Mesendoderm (in vitro differentiated cells): ENCODE measurements around the gene GDPD4.

ENCODE experiments used
- DNase-seq: peaks from one replicate; pipeline ENCODE4 v3.0.0; 2013
- H2AK5ac ChIP-seq: 2 replicates; pipeline ENCODE4 v1.6.1; 2013; ENCODE audit warnings: low read length, inconsistent platforms
- H2BK120ac ChIP-seq: 2 replicates; pipeline ENCODE4 v1.6.1; 2013; ENCODE audit warnings: low read depth, mild to moderate bottlenecking, low read length, moderate library complexity, mixed read lengths
- H2BK15ac ChIP-seq: replicated peaks from 2 replicates; pipeline ENCODE4 v1.6.1; 2013; ENCODE audit warnings: low read depth, mild to moderate bottlenecking, moderate library complexity
- H2BK5ac ChIP-seq: 2 replicates; pipeline ENCODE4 v1.6.1; 2013; ENCODE audit warnings: low read length, inconsistent platforms
- H3K18ac ChIP-seq: 2 replicates; pipeline ENCODE4 v1.6.1; 2013; ENCODE audit warnings: mild to moderate bottlenecking, low read length, mixed read lengths
- H3K23ac ChIP-seq: one replicate; pipeline ENCODE4 v1.6.1; 2013; ENCODE audit warnings: low read length
- H3K27ac ChIP-seq: 2 replicates; pipeline ENCODE4 v1.5.1; 2013; ENCODE audit warnings: low read depth, mild to moderate bottlenecking, inconsistent platforms, low read length, moderate library complexity
- H3K27me3 ChIP-seq: 2 replicates; pipeline ENCODE4 v1.6.1; 2013; ENCODE audit warnings: low read length, control low read depth, mild to moderate bottlenecking, inconsistent platforms; ENCODE audit not compliant: insufficient read depth, poor library complexity
- H3K36me3 ChIP-seq: 2 replicates; pipeline ENCODE4 v1.6.1; 2013; ENCODE audit warnings: low read length, inconsistent platforms; ENCODE audit not compliant: control insufficient read depth, insufficient read depth
- H3K4ac ChIP-seq: one replicate; pipeline ENCODE4 v1.6.1; 2013; ENCODE audit warnings: low read depth, mild to moderate bottlenecking, low read length, moderate library complexity
- H3K4me1 ChIP-seq: 2 replicates; pipeline ENCODE4 v1.6.1; 2013; ENCODE audit warnings: low read depth, low read length, inconsistent platforms; ENCODE audit not compliant: control insufficient read depth
- H3K4me2 ChIP-seq: 2 replicates; pipeline ENCODE4 v1.6.1; 2013; ENCODE audit warnings: low read length
- H3K4me3 ChIP-seq: 2 replicates; pipeline ENCODE4 v1.5.1; 2013; ENCODE audit warnings: mild to moderate bottlenecking, low read length
- H3K56ac ChIP-seq: one replicate; pipeline ENCODE4 v1.6.1; 2013; ENCODE audit warnings: low read length
- H3K79me1 ChIP-seq: 2 replicates; pipeline ENCODE4 v1.6.1; 2013; ENCODE audit warnings: low read length, inconsistent platforms
- H3K79me2 ChIP-seq: 2 replicates; pipeline ENCODE4 v1.6.1; 2013; ENCODE audit warnings: mild to moderate bottlenecking, low read length; ENCODE audit not compliant: control insufficient read depth, insufficient read depth
- H3K9ac ChIP-seq: 2 replicates; pipeline ENCODE4 v1.6.1; 2013; ENCODE audit warnings: low read length, inconsistent platforms
- H4K5ac ChIP-seq: one replicate; pipeline ENCODE4 v1.6.1; 2013; ENCODE audit warnings: low read length
- H4K8ac ChIP-seq: one replicate; pipeline ENCODE4 v1.6.1; 2013; ENCODE audit warnings: low read depth, mild to moderate bottlenecking, control low read depth, low read length, moderate library complexity
- WGBS: extraction: QIAGEN DNeasy Blood & Tissue Kit; methylation state at CpG from one replicate; pipeline ENCODE4 v1.1.7; 2013; ENCODE audit warnings: low lambda C conversion rate, missing lambda C conversion rate; ENCODE audit not compliant: insufficient coverage; ENCODE audit errors: extremely low coverage; 5-methylcytosine and 5-hydroxymethylcytosine counted together

Gene GDPD4

GRCh38 chr11:77214557-77214956, 86.9 kb downstream of the GDPD4 start:
- no peak overlapping the region for H2BK5ac ChIP-seq

GRCh38 chr11:77213589-77214428, 87.7 kb downstream of the GDPD4 start:
- no peak overlapping the region for H4K8ac ChIP-seq
- DNase-seq, result no peak
- no CpG with 5 or more reads among the region's 18 CpGs for WGBS
- H3K18ac ChIP-seq, result no peak overlapping the region
- no peak overlapping the region for H2AK5ac ChIP-seq
- no peak overlapping the region for H3K23ac ChIP-seq
- no peak overlapping the region for H3K9ac ChIP-seq
- no peak overlapping the region for H2BK5ac ChIP-seq
- no peak overlapping the region for H3K4me3 ChIP-seq
- no peak overlapping the region for H3K27ac ChIP-seq
- H2BK15ac ChIP-seq, result no peak overlapping the region
- no peaks in the 10 kb centered on the region for H3K4me1 ChIP-seq
- H4K5ac ChIP-seq, result no peak overlapping the region
- H3K79me2 ChIP-seq, result no peaks in the 10 kb centered on the region
- H3K4me2 ChIP-seq, result no peak overlapping the region
- no peaks in the 10 kb centered on the region for H3K27me3 ChIP-seq
- no peak overlapping the region for H3K4ac ChIP-seq
- H3K56ac ChIP-seq, result no peak overlapping the region
- H2BK120ac ChIP-seq, result no peak overlapping the region
- no peaks in the 10 kb centered on the region for H3K36me3 ChIP-seq
- H3K79me1 ChIP-seq, result no peaks in the 10 kb centered on the region

More at GRCh38 chr11:77214557-77214956, 86.9 kb downstream of the GDPD4 start:
- no peak overlapping the region for H3K56ac ChIP-seq
- H2AK5ac ChIP-seq, result no peak overlapping the region
- H3K36me3 ChIP-seq, result no peaks in the 10 kb centered on the region
- no peak overlapping the region for H3K18ac ChIP-seq
- no peaks in the 10 kb centered on the region for H3K79me1 ChIP-seq
- no peak overlapping the region for H3K23ac ChIP-seq
- no peak overlapping the region for H3K9ac ChIP-seq
- H3K4ac ChIP-seq, result no peak overlapping the region
- H4K8ac ChIP-seq, result no peak overlapping the region
- H3K4me3 ChIP-seq, result no peak overlapping the region
- no CpG with 5 or more reads among the region's 9 CpGs for WGBS
- H2BK15ac ChIP-seq, result no peak overlapping the region
- no peak overlapping the region for H3K27ac ChIP-seq
- H4K5ac ChIP-seq, result no peak overlapping the region
- no peaks in the 10 kb centered on the region for H3K27me3 ChIP-seq
- H2BK120ac ChIP-seq, result no peak overlapping the region
- H3K4me1 ChIP-seq, result no peaks in the 10 kb centered on the region
- DNase-seq, result no peak
- H3K4me2 ChIP-seq, result no peak overlapping the region
- H3K79me2 ChIP-seq, result no peaks in the 10 kb centered on the region

GRCh38 chr11:77213029-77213579, 88.4 kb downstream of the GDPD4 start:
- Histone ChIP-seq H2BK15ac (no peak overlapping the region), H3K4me3 (no peak overlapping the region), H2BK5ac (no peak overlapping the region), H3K9ac (no peak overlapping the region), H2AK5ac (no peak overlapping the region), H3K23ac (no peak overlapping the region), H3K27ac (no peak overlapping the region), H4K5ac (no peak overlapping the region), H3K56ac (no peak overlapping the region), H4K8ac (no peak overlapping the region), H2BK120ac (no peak overlapping the region), H3K27me3 (no peaks in the 10 kb centered on the region), H3K4ac (no peak overlapping the region), H3K4me1 (no peaks in the 10 kb centered on the region), H3K4me2 (no peak overlapping the region), H3K79me1 (no peaks in the 10 kb centered on the region), H3K79me2 (no peaks in the 10 kb centered on the region), H3K36me3 (no peaks in the 10 kb centered on the region), H3K18ac (no peak overlapping the region)
- WGBS, result no CpG with 5 or more reads among the region's 13 CpGs
- DNase-seq, result no peak

- no peak overlapping the region for H2BK15ac ChIP-seq
- H2AK5ac ChIP-seq, result no peak overlapping the region
- no peak overlapping the region for H3K9ac ChIP-seq
- no peaks in the 10 kb centered on the region for H3K79me2 ChIP-seq
- WGBS, result no CpG with 5 or more reads among the region's 8 CpGs
- no peak overlapping the region for H3K4me2 ChIP-seq
- H3K23ac ChIP-seq, result no peak overlapping the region
- no peaks in the 10 kb centered on the region for H3K36me3 ChIP-seq
- H3K4me1 ChIP-seq, result no peaks in the 10 kb centered on the region
- no peak overlapping the region for H4K8ac ChIP-seq
- H3K27me3 ChIP-seq, result no peaks in the 10 kb centered on the region
- no peak overlapping the region for H2BK5ac ChIP-seq
- H2BK120ac ChIP-seq, result no peak overlapping the region
- H3K18ac ChIP-seq, result no peak overlapping the region
- H3K4ac ChIP-seq, result no peak overlapping the region
- DNase-seq, result peak; percentile 27
- no peak overlapping the region for H3K56ac ChIP-seq
- no peaks in the 10 kb centered on the region for H3K79me1 ChIP-seq
- no peak overlapping the region for H3K4me3 ChIP-seq
- no peak overlapping the region for H4K5ac ChIP-seq
- H3K27ac ChIP-seq, result no peak overlapping the region
Measured at GRCh38 chr11:77212314-77213007, 89.0 kb downstream of the GDPD4 start.

GRCh38 chr11:77211594-77212251, 89.8 kb downstream of the GDPD4 start:
- Histone ChIP-seq H3K4me2 (no peak overlapping the region), H4K5ac (no peak overlapping the region), H3K79me2 (no peaks in the 10 kb centered on the region), H3K23ac (no peak overlapping the region), H2BK5ac (no peak overlapping the region), H3K4me1 (no peaks in the 10 kb centered on the region), H2BK120ac (no peak overlapping the region), H3K56ac (no peak overlapping the region), H3K4me3 (no peak overlapping the region), H3K18ac (no peak overlapping the region), H3K27ac (no peak overlapping the region), H3K9ac (no peak overlapping the region), H2BK15ac (no peak overlapping the region), H3K36me3 (no peaks in the 10 kb centered on the region), H3K79me1 (no peaks in the 10 kb centered on the region), H3K27me3 (no peaks in the 10 kb centered on the region), H3K4ac (no peak overlapping the region), H4K8ac (no peak overlapping the region), H2AK5ac (no peak overlapping the region)
- WGBS, result no CpG with 5 or more reads among the region's 11 CpGs
- DNase-seq, result no peak
